DOHH2 (cell line): ENCODE data around the gene DGKE.

Experiments
- CTCF ChIP-seq: fragments of 200-600 bp; sonication (generic); IDR thresholded peaks from one replicate; pipeline ENCODE4 v1.5.1; 2014; ENCODE audit warnings: antibody characterized with exemption, mild to moderate bottlenecking, low read depth, low read length; ENCODE audit not compliant: poor library complexity, severe bottlenecking
- EZH2phosphoT487 ChIP-seq: fragments of 200-600 bp; sonication (generic); IDR thresholded peaks from 2 replicates; pipeline ENCODE4 v1.6.1; 2017; ENCODE audit warnings: borderline replicate concordance, mild to moderate bottlenecking, antibody characterized with exemption, low read length, moderate library complexity, mixed read lengths

GRCh38 chr17:56898874-56899273 lies 64.9 kb downstream of the DGKE start:
- TF ChIP-seq CTCF (no peak), EZH2phosphoT487 (no peak)
